Measurements from ENCODE around the gene NBEA.

GRCh38 chr13:35518337-35518946 is 576.4 kb downstream of the NBEA start:
- TF ChIP-seq ZBTB7A (IDR thresholded peaks at IDR 0.05; ENCODE audit: low read depth) (no peak), EP300 (IDR thresholded peaks at IDR 0.05; ENCODE audit: borderline replicate concordance) (no peak), RAD21 (IDR thresholded peaks at IDR 0.05; ENCODE audit: low read depth) (no peak), EGR1 (IDR thresholded peaks at IDR 0.05) (no peak), USF1 (IDR thresholded peaks at IDR 0.05) (no peak), YY1 (IDR thresholded peaks at IDR 0.05; ENCODE audit: low read depth) (no peak), REST (IDR thresholded peaks at IDR 0.05; ENCODE audit: low read depth) (no peak), TAF1 (IDR thresholded peaks at IDR 0.05; ENCODE audit: low read depth) (no peak)

All from Ishikawa (cell line).